NT2/D1 (cell line): ENCODE data around the gene CLDN5.

Experiments used
- SUZ12 ChIP-seq: IDR thresholded peaks from 2 replicates; pipeline ENCODE4 v1.6.1; 2011; ENCODE audit not compliant: insufficient read length, insufficient read depth; ENCODE audit errors: extremely low read depth
- ZNF274 ChIP-seq: IDR thresholded peaks from 2 replicates; pipeline ENCODE4 v1.6.1; 2011; ENCODE audit warnings: mild to moderate bottlenecking, low read depth, low read length

- TF ChIP-seq ZNF274 (no peak), SUZ12 (no peak)
Measured at GRCh38 chr22:19496324-19496630, 27.9 kb downstream of the CLDN5 start.
